IMR-90 (cell line): ENCODE measurements around the gene ACVR1. TPM values are rescaled to one million over a fixed set of nuclear protein-coding genes. Genes with fewer than 3 reads are reported as not detected.

ENCODE experiments used
- ATAC-seq: fragments of 200-7000 bp; cut with Tn5 transposase; 2 replicates; pipeline ENCODE4 v1.9.1; 2020; ENCODE audit warnings: low read depth, mild to moderate bottlenecking, moderate library complexity
- BruUV-seq: library from RNA; stranded (reverse); fragments of 400-500 nt; replicated peaks from 2 replicates; lab custom pipeline; 2021; lab: Mats Ljungman, UMichigan
- CTCF ChIA-PET: fragments of 300-600 bp; formaldehyde crosslinking; extraction: SDS; loops from one replicate; lab custom pipeline; 2021; ENCODE audit warnings: antibody characterized with exemption; lab: Yijun Ruan, JAX
- POLR2A ChIA-PET: fragments of 300-600 bp; sonication (Branson Sonifier 250); formaldehyde crosslinking; loops from one replicate; lab custom pipeline; 2022; ENCODE audit warnings: antibody characterized with exemption; ENCODE audit not compliant: unreplicated experiment; lab: Charles Lee
- DNase-seq: peaks from one replicate; pipeline ENCODE4 v3.0.0; 2013
- H2AFZ ChIP-seq: replicated peaks from 2 replicates; pipeline ENCODE3; 2013; ENCODE audit warnings: low read length, mild to moderate bottlenecking; ENCODE audit not compliant: poor library complexity
- H2AK5ac ChIP-seq: 2 replicates; pipeline ENCODE4 v1.6.1; 2013; ENCODE audit warnings: low read depth, low read length, inconsistent platforms
- H2AK9ac ChIP-seq: replicated peaks from 2 replicates; pipeline ENCODE3; 2013; ENCODE audit warnings: mild to moderate bottlenecking, low read depth, low read length, moderate library complexity; ENCODE audit not compliant: poor library complexity
- H2BK120ac ChIP-seq: 2 replicates; pipeline ENCODE4 v1.6.1; 2013; ENCODE audit warnings: low read depth, low read length, inconsistent platforms
- H2BK15ac ChIP-seq: 3 replicates; pipeline ENCODE4 v1.6.1; 2013; ENCODE audit warnings: low read depth, low read length, inconsistent platforms
- H2BK20ac ChIP-seq: 2 replicates; pipeline ENCODE4 v1.6.1; 2013; ENCODE audit warnings: low read depth, mild to moderate bottlenecking, inconsistent platforms, low read length, moderate library complexity
- H2BK5ac ChIP-seq: 2 replicates; pipeline ENCODE4 v1.6.1; 2013; ENCODE audit warnings: mild to moderate bottlenecking, low read depth, low read length, inconsistent platforms; ENCODE audit not compliant: poor library complexity, severe bottlenecking
- H3K14ac ChIP-seq: replicated peaks from 2 replicates; pipeline ENCODE4 v1.6.1; 2013; ENCODE audit warnings: low read depth, low read length, inconsistent platforms
- H3K18ac ChIP-seq: 2 replicates; pipeline ENCODE4 v1.6.1; 2013; ENCODE audit warnings: low read depth, low read length, control low read depth
- H3K23ac ChIP-seq: 2 replicates; pipeline ENCODE4 v1.6.1; 2013; ENCODE audit warnings: low read depth, low read length, inconsistent platforms
- H3K27ac ChIP-seq: 2 replicates; pipeline ENCODE4 v1.5.1; 2013; ENCODE audit warnings: mild to moderate bottlenecking, control low read depth, low read length; ENCODE audit not compliant: insufficient read depth
- H3K27me3 ChIP-seq: 2 replicates; pipeline ENCODE4 v1.6.1; 2013; ENCODE audit warnings: low read length; ENCODE audit not compliant: control insufficient read depth, insufficient read depth
- H3K36me3 ChIP-seq: 2 replicates; pipeline ENCODE4 v1.6.1; 2013; ENCODE audit warnings: low read length, mixed read lengths; ENCODE audit not compliant: control insufficient read depth, insufficient read depth
- H3K4ac ChIP-seq: 2 replicates; pipeline ENCODE4 v1.6.1; 2013; ENCODE audit warnings: low read depth, low read length, inconsistent platforms
- H3K4me1 ChIP-seq: 2 replicates; pipeline ENCODE4 v1.6.1; 2013; ENCODE audit warnings: low read length, mixed read lengths; ENCODE audit not compliant: control insufficient read depth, insufficient read depth
- H3K4me2 ChIP-seq: 2 replicates; pipeline ENCODE4 v1.6.1; 2013; ENCODE audit warnings: low read depth, mild to moderate bottlenecking, control low read depth, low read length, moderate library complexity
- H3K4me3 ChIP-seq: 2 replicates; pipeline ENCODE4 v1.5.1; 2013; ENCODE audit warnings: low read depth, mild to moderate bottlenecking, control low read depth, low read length, moderate library complexity; ENCODE audit not compliant: insufficient read depth
- H3K56ac ChIP-seq: 2 replicates; pipeline ENCODE4 v1.6.1; 2013; ENCODE audit warnings: low read length, inconsistent platforms; ENCODE audit not compliant: insufficient read depth; ENCODE audit errors: extremely low read depth
- H3K79me1 ChIP-seq, 2 experiments: 2 replicates each; pipeline ENCODE4 v1.6.1; 2013; ENCODE audit warnings: low read length in 2 of 2, inconsistent platforms in 1 of 2, low read depth in 1 of 2
- H3K9ac ChIP-seq: 2 replicates; pipeline ENCODE4 v1.6.1; 2013; ENCODE audit warnings: low read depth, low read length, control low read depth
- H3K9me1 ChIP-seq: 2 replicates; pipeline ENCODE4 v1.6.1; 2013; ENCODE audit warnings: low read length, inconsistent platforms; ENCODE audit not compliant: insufficient read depth
- H3K9me3 ChIP-seq: 2 replicates; pipeline ENCODE4 v1.6.1; 2013; ENCODE audit warnings: low read length; ENCODE audit not compliant: control insufficient read depth, insufficient read depth
- H4K20me1 ChIP-seq: 2 replicates; pipeline ENCODE4 v1.6.1; 2013; ENCODE audit warnings: low read length, inconsistent platforms; ENCODE audit not compliant: insufficient read depth
- H4K5ac ChIP-seq: 2 replicates; pipeline ENCODE4 v1.6.1; 2013; ENCODE audit warnings: mild to moderate bottlenecking, low read depth, low read length, control low read depth
- H4K8ac ChIP-seq, 2 experiments: 2 replicates each; pipeline ENCODE4 v1.6.1; 2013; ENCODE audit warnings: low read depth in 2 of 2, low read length in 2 of 2, control low read depth in 1 of 2, inconsistent platforms in 1 of 2
- H4K91ac ChIP-seq: 2 replicates; pipeline ENCODE4 v1.6.1; 2013; ENCODE audit warnings: low read depth, low read length, inconsistent platforms; ENCODE audit not compliant: insufficient read depth
- CEBPB ChIP-seq: IDR thresholded peaks from 2 replicates; pipeline ENCODE4 v1.6.1; 2012; ENCODE audit warnings: low read depth, low read length, improper control_type of control experiment
- CTCF ChIP-seq: conservative IDR thresholded peaks from 2 replicates; pipeline ENCODE4 v1.5.1; 2012; ENCODE audit warnings: mild to moderate bottlenecking, low read depth, low read length, improper control_type of control experiment
- ELK1 ChIP-seq: fragments of 150-350 bp; IDR thresholded peaks from 2 replicates; pipeline ENCODE4 v1.6.1; 2016; ENCODE audit warnings: low read depth, mild to moderate bottlenecking, low read length, moderate library complexity, borderline replicate concordance
- MAFK ChIP-seq: IDR thresholded peaks from 2 replicates; pipeline ENCODE4 v1.6.1; 2012; ENCODE audit warnings: low read depth, low read length, improper control_type of control experiment
- MXI1 ChIP-seq: IDR thresholded peaks from 2 replicates; pipeline ENCODE4 v1.6.1; 2012; ENCODE audit warnings: low read depth, mild to moderate bottlenecking, low read length, moderate library complexity, borderline replicate concordance
- NFE2L2 ChIP-seq: fragments of 150-350 bp; IDR thresholded peaks from 2 replicates; pipeline ENCODE4 v1.6.1; 2016; ENCODE audit warnings: low read depth, mild to moderate bottlenecking, low read length
- POLR2A ChIP-seq: IDR thresholded peaks from 2 replicates; pipeline ENCODE4 v1.6.1; 2012; ENCODE audit warnings: mild to moderate bottlenecking, low read depth, low read length
- RAD21 ChIP-seq: IDR thresholded peaks from 2 replicates; pipeline ENCODE4 v1.6.1; 2012; ENCODE audit warnings: low read length, improper control_type of control experiment
- RCOR1 ChIP-seq: IDR thresholded peaks from 2 replicates; pipeline ENCODE4 v1.6.1; 2012; ENCODE audit warnings: mild to moderate bottlenecking, low read length, improper control_type of control experiment; ENCODE audit not compliant: insufficient replicate concordance
- RFX5 ChIP-seq: IDR thresholded peaks from 2 replicates; pipeline ENCODE4 v1.8.0; 2012; ENCODE audit warnings: low read depth, mild to moderate bottlenecking, low read length, moderate library complexity
- SMC3 ChIP-seq: fragments of 150-350 bp; IDR thresholded peaks from 2 replicates; pipeline ENCODE4 v1.6.1; 2016; ENCODE audit warnings: low read depth, mild to moderate bottlenecking, antibody characterized with exemption, low read length, moderate library complexity
- USF2 ChIP-seq: fragments of 150-350 bp; IDR thresholded peaks from 2 replicates; pipeline ENCODE4 v1.6.1; 2017; ENCODE audit warnings: mild to moderate bottlenecking, antibody characterized with exemption, low read length, low read depth
- WGBS, 2 experiments: methylation state at CpG; one replicate each; pipeline versions ENCODE4 v1.1.5 to v1.1.7; 2013; ENCODE audit warnings: missing lambda C conversion rate in 2 of 2; ENCODE audit not compliant: insufficient read length in 1 of 2; ENCODE audit errors: extremely low coverage in 2 of 2; 5-methylcytosine and 5-hydroxymethylcytosine counted together
- dilution Hi-C: fragments of 300-500 bp; cut with HindIII; formaldehyde crosslinking; loops from one replicate; pipeline ENCODE4 v1.14.3; 2018; ENCODE audit warnings: low sequenced_read_pairs; ENCODE audit not compliant: unreplicated experiment
- in situ Hi-C: fragments of 300-500 bp; cut with MboI; formaldehyde crosslinking; loops from 3 replicates; pipeline ENCODE4 v1.14.3; 2019; ENCODE audit warnings: low sequenced_read_pairs, inconsistent platforms, mixed read lengths
- intact Hi-C: fragments of 100-400 bp; cut with micrococcal nuclease; formaldehyde crosslinking; loops from 2 replicates; pipeline ENCODE4 v1.10.0; 2022
- polyA plus RNA-seq, 3 experiments: library from polyadenylated mRNA; depleted of rRNA; stranded (reverse); fragments of >200 nt; gene quantifications; 2 replicates each; pipeline ENCODE4 v1.2.3, GENCODE V29; 2012; ENCODE audit warnings: low replicate concordance in 1 of 3
- total RNA-seq: library from RNA; depleted of rRNA; stranded (reverse); fragments of >200 nt; gene quantifications from 2 replicates; pipeline ENCODE4 v1.2.3, GENCODE V29; 2012

The ACVR1 gene
- total and polyA plus RNA-seq, 2 of the 4 experiments (the other 2 are of a cell fraction): 21.1 to 40.8 TPM

GRCh38 chr2:157699009-157699408 is 177.1 kb downstream of the ACVR1 start:
- DNase-seq: no peak
- Histone ChIP-seq H4K5ac (no peak overlapping the region), H2BK15ac (no peak overlapping the region), H4K8ac (no peak overlapping the region), H2AK9ac (no peak overlapping the region), H2BK120ac (no peak overlapping the region), H3K4me1 (peaks cover 4% of the 10 kb centered on the region; the same call in 1 of the 2 replicates), H3K18ac (no peak overlapping the region), H4K91ac (no peak overlapping the region), H3K4ac (no peak overlapping the region), H3K36me3 (0 out of 2 replicates have a peak, but pooled peaks cover 1% of the 10 kb centered on the region), H3K79me1 (no peaks in the 10 kb centered on the region), H3K9ac (no peak overlapping the region), H3K27ac (no peak overlapping the region), H2BK5ac (no peak overlapping the region), H3K9me3 (peaks cover under 1% of the 10 kb centered on the region), H3K4me2 (no peak overlapping the region), H3K23ac (no peak overlapping the region), H2AFZ (no peak overlapping the region), H3K4me3 (no peak overlapping the region), H3K14ac (no peak overlapping the region), H3K9me1 (no peaks in the 10 kb centered on the region), H3K27me3 (no peaks in the 10 kb centered on the region), H4K20me1 (no peaks in the 10 kb centered on the region), H3K56ac (no peak overlapping the region), H2BK20ac (no peak overlapping the region), H2AK5ac (no peak overlapping the region)
- dilution Hi-C loops (no loop called here), in situ Hi-C loops (no loop called here), intact Hi-C loops (no loop called here)
- TF ChIP-seq CTCF (no peak), USF2 (no peak), ELK1 (no peak), RAD21 (no peak), CEBPB (no peak), SMC3 (no peak), MXI1 (no peak), NFE2L2 (no peak), MAFK (no peak), POLR2A (no peak), RCOR1 (no peak), RFX5 (no peak)
- CTCF ChIA-PET: no interaction called here
- POLR2A ChIA-PET: no interaction called here
- BruUV-seq: no TSS peak
- no peak for ATAC-seq
- 84% methylated on average over 3 of the region's 3 CpGs; no CpG with 5 or more reads in 1 of the 2 experiments for WGBS, 2 experiments
